GM18858 (cell line): ENCODE data around the gene SLC37A2.
"Not testable (repeated sequence)": the region's sequence is repeated elsewhere in the genome, so short reads cannot be mapped to it uniquely, and the experiment has no call there.

ENCODE experiments used
- ATAC-seq: cut with Tn5 transposase; IDR thresholded peaks from one replicate; pipeline ENCODE4 v1.9.1; 2021; ENCODE audit not compliant: unreplicated experiment

SLC37A2 gene

GRCh38 chr11:125083312-125084056 lies 20.4 kb downstream of the SLC37A2 start:
- no peak for ATAC-seq

- no peak for ATAC-seq
Measured at GRCh38 chr11:125084057-125084416, 20.9 kb downstream of the SLC37A2 start.

- no peak for ATAC-seq
Measured at GRCh38 chr11:125084761-125085231, 21.7 kb downstream of the SLC37A2 start.

GRCh38 chr11:125085301-125086081 lies 22.4 kb downstream of the SLC37A2 start:
- ATAC-seq, result no peak

- ATAC-seq, result no peak
Measured at GRCh38 chr11:125086633-125087296, 23.7 kb downstream of the SLC37A2 start.

GRCh38 chr11:125088123-125088522 lies 25.0 kb downstream of the SLC37A2 start:
- no peak for ATAC-seq

GRCh38 chr11:125088576-125089455 lies 25.7 kb downstream of the SLC37A2 start:
- no peak for ATAC-seq

- ATAC-seq, result not testable (repeated sequence)
Measured at GRCh38 chr11:125089481-125089880, 26.4 kb downstream of the SLC37A2 start.

- ATAC-seq, result not testable (repeated sequence)
Measured at GRCh38 chr11:125090151-125090550, 27.0 kb downstream of the SLC37A2 start.

- ATAC-seq, result no peak
Measured at GRCh38 chr11:125090816-125091215, 27.7 kb downstream of the SLC37A2 start.

GRCh38 chr11:125091247-125091876 lies 28.3 kb downstream of the SLC37A2 start:
- no peak for ATAC-seq

- ATAC-seq, result no peak
Measured at GRCh38 chr11:125091877-125092664, 29.0 kb downstream of the SLC37A2 start.

- ATAC-seq, result no peak
Measured at GRCh38 chr11:125092669-125093068, 29.6 kb downstream of the SLC37A2 start.

GRCh38 chr11:125093502-125093901 lies 30.4 kb downstream of the SLC37A2 start:
- ATAC-seq, result no peak

GRCh38 chr11:125094731-125095130 lies 31.6 kb downstream of the SLC37A2 start:
- no peak for ATAC-seq

- ATAC-seq, result no peak
Measured at GRCh38 chr11:125100136-125100535, 37.0 kb downstream of the SLC37A2 start.

- ATAC-seq, result no peak
Measured at GRCh38 chr11:125101596-125101995, 38.5 kb downstream of the SLC37A2 start.

GRCh38 chr11:125102025-125102424 lies 38.9 kb downstream of the SLC37A2 start:
- ATAC-seq, result no peak

- ATAC-seq, result no peak
Measured at GRCh38 chr11:125102510-125102909, 39.4 kb downstream of the SLC37A2 start.
